C1 segment of cervical spinal cord (tissue), 14 donors: ENCODE data around the gene WARS2.
A peak's percentile ranks its signal among the peaks of the same experiment; 100 is the strongest.
"Not testable (repeated sequence)": the region's sequence is repeated elsewhere in the genome, so short reads cannot be mapped to it uniquely, and the experiment has no call there.

Experiments used
- DNase-seq, 14 donors: peaks; one replicate each; lab custom pipeline; 2025; lab: John Stamatoyannopoulos, UW

The WARS2 gene

GRCh38 chr1:119139857-119140176 lies 636 bp downstream of the WARS2 start:
- peak in 1 of 14 donors; percentile 66 for DNase-seq

- DNase-seq: no peak
Observed at GRCh38 chr1:119139403-119139802, 1.1 kb downstream of the WARS2 start.

GRCh38 chr1:119136401-119136800 lies 4.1 kb downstream of the WARS2 start:
- no peak for DNase-seq

DNA sequence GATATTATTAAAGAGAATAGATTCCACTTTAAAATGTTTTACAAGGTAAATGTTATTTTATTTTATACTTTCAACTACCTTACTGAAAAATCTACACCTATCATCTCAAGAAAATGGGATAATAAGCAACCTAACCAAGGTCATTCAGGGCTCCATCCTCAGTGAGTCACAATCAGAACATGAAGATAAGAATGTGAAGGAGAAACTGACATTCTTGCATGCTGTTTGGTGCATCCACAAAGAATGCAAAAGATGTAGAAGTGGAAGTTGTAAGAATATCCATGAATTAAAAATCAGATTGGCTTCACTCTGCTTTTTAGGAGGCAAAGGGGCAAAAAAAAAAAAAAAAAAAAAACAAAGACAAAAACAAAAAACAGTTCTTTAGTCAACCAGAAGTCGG lies 6.5 kb downstream of the WARS2 start:
- no peak for DNase-seq

DNA sequence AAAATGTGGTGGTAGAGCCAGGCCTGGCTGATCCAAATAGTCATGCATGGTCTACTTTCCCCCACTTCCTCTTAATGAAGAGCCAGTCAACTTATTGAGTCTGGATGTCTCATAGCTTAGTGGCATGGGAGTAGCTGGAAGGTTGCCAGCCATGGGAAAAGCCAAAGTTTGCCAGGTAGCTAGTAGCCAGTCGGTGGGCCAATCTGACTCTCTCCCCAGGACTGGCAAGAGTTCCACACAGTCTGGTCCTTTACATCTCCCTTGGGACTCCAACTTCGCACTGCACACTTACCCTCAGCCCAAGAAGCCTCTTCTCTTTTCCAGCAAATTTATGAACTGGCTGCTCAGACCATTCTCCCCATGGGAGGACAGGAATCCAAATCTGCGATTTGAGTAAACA lies 8.3 kb downstream of the WARS2 start:
- no peak for DNase-seq

DNA sequence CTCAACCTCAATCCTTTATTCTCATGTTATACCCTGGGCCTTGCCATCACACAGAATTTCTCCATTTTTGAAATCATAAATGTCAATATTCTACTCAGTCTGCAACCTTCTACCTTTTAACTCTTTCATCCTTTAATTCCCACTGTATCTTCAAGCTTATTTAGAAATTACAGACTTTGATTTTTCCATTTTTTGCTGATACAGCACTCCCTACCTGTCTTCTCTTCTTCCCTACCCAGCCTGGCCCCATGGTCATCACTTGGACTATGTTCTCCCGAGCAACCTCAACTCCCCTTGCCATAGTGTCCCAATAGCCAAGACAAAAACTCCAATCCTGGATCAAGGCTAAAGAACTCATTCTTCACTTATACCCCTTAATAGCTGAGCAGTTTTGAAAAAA lies 14.6 kb downstream of the WARS2 start:
- DNase-seq: no peak

DNA sequence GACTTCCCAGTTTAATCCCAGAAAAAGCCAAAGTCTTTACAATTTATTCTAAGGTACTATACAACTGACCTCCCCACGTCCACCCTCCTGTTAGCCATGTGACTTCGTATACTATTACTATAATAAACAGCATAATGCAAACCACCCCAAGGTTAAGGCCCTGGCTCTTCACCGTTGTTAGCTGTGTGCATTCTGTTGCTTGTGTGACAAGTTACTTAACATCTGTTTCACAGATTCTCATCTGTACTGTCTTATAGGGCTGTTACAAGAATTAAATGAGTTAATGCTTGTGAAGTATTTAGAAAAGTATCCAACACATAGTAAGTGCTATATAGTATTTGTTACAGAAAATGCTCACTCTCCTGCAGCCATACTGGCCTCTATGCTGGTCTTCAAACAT lies 15.7 kb downstream of the WARS2 start:
- no peak for DNase-seq

GRCh38 chr1:119121872-119122271 lies 18.6 kb downstream of the WARS2 start:
- not testable (repeated sequence) for DNase-seq

DNA sequence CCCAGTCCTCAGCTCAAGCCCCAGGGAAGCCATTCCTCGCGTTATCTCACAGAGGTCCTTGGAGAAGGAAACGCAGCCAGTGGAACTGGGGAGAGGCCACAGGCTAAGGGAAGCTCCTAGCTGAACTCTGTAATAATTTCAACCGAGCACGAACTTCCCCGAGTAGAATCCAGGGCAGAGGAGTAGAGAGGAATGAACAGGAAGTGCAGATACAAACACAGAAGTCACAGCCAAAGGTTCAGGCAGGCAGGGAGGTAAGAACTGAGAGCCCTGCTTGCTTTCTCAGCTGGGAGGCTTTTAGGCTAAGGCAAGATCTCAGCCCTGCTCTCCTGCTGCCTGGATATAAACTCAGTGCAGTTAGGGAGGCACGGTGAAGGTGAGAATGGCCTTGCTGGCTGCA lies 23.7 kb downstream of the WARS2 start:
- no peak for DNase-seq

- DNase-seq: no peak
Observed at GRCh38 chr1:119115736-119116135, 24.7 kb downstream of the WARS2 start.

- peak in 1 of 14 donors; percentile 10 for DNase-seq
Observed at GRCh38 chr1:119115311-119115710, 25.1 kb downstream of the WARS2 start.

DNA sequence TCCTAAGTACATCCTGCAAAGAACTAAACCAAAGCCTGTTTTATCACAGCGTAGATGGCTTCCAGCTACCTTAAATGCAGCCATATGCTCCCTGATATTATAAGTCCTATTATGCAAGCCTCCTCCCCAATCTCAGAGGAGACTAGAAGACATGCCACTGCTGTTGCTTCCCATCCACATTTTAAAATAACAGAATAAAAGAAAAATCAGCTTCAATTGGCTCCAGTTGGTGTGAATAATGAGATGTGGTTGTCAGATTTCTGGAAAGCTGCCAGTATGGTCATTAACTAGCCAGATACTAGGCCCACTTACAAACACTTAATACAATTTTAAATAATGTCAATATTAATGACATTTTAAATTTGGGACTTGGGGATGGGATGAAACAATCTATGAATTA lies 25.7 kb downstream of the WARS2 start:
- DNase-seq: peak in 1 of 14 donors; percentile 10

DNA sequence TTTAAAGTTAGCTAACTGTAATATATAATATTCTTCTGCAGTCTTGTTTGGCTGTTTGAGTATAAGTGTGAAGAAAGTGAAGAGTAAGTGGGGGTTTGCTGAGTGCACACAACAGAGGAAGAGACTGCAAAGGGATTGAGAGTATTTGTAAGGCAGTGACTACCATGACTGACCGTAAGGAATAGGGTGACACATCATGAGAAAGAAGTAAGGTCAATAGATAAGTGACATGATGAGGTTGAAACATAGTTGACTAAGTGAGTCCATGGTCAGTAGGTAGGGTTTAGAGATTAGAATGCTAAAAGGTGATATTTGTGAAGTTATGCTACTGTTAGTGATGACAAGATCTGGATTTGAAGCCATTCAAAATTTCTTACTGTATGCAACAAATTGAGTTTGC lies 27.7 kb downstream of the WARS2 start:
- DNase-seq: no peak

- DNase-seq: no peak
Observed at GRCh38 chr1:119112244-119112643, 28.2 kb downstream of the WARS2 start.

GRCh38 chr1:119108988-119109387 lies 31.5 kb downstream of the WARS2 start:
- DNase-seq: no peak

GRCh38 chr1:119103764-119104163 lies 36.7 kb downstream of the WARS2 start:
- DNase-seq: no peak

- DNase-seq: no peak
Observed at GRCh38 chr1:119102051-119102450, 38.4 kb downstream of the WARS2 start.

GRCh38 chr1:119101563-119101962 lies 38.9 kb downstream of the WARS2 start:
- no peak for DNase-seq

GRCh38 chr1:119099775-119100174 lies 40.7 kb downstream of the WARS2 start:
- DNase-seq: no peak

DNA sequence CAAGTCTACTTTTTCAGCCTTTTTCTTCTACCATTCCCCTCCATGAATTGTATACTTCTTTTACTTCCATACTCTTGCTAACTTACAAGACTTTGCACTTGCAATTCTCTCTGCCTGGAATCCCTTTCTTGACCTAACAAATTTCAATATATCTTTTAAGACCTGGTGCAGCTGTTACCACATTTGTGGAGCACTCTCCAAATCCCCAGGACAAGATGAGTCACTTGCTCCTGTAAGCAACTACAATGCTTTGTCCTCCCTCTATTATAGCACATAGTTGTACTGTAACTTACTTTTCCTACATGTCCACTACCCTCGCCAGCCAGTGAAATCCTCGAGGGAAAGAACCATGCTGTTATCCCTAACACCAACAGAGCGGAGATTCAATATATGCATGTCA lies 43.1 kb downstream of the WARS2 start:
- no peak for DNase-seq

DNA sequence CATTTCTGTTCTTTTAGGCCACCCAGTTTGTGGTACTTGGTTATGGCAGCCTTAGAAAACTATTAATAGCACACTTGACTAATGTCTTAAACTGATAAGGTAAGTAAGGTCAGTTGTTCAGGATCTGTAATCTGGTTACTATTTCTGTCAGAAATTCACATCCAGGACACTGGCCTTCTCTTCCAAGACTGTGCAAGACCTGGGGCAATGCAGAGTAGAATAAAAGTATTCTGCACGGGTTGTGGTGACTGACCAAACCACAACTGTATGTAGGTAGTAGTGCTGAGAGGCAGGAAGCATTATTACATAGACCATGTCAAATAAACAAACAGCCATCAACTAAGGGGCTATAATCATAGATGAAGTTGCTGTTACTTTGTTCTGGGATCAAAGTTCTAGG lies 46.7 kb downstream of the WARS2 start:
- DNase-seq: no peak

GRCh38 chr1:119091618-119092017 lies 48.8 kb downstream of the WARS2 start:
- DNase-seq: no peak

DNA sequence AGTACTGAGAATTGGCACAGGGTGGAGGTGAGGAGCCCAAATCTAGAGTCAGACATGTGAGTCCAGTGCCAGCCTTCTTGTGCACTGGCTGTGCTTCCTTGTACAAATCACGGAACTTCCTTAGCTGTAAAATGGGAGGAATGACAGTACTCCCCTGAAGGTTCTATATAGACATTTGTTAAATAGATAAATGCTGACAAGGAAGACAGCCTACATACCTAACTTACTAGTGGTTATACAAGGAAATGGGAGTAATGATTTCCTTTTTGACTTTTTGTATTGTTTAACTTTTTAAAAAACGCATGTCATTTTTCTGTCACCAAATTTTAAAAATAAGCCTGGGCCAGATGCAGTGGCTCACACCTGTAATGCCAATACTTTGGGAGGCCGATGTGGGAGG lies 50.2 kb downstream of the WARS2 start:
- no peak for DNase-seq

DNA sequence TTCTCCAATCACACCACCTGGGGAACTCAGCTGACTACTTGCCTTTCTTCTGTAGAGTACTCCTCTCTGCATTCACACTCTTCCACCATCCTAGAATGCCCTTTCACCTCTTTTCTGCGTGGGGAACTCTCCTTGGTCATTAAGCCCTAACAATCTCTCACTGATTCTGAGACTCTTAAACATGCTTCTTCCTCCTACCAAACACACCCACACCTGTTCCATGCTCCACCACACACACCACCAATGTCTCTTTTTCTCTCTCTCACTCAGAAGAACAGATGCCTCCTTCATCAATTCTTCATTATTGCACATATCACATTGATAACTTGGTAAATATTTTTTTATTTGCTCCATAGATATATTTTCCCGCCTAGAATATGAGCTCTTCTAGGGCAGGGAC lies 53.6 kb downstream of the WARS2 start:
- no peak for DNase-seq

GRCh38 chr1:119084798-119085197 lies 55.7 kb downstream of the WARS2 start:
- no peak for DNase-seq
